Ishikawa (cell line): Measurements from ENCODE around the gene KRI1.

Source experiments
- CEBPB ChIP-seq: IDR thresholded peaks from 2 replicates; pipeline ENCODE4 v1.6.1; 2012
- CREB1 ChIP-seq: IDR thresholded peaks from 2 replicates; pipeline ENCODE4 v1.6.1; 2012; ENCODE audit warnings: low read depth
- EGR1 ChIP-seq: IDR thresholded peaks from 2 replicates; pipeline ENCODE4 v1.6.1; 2012
- EP300 ChIP-seq: IDR thresholded peaks from 2 replicates; pipeline ENCODE4 v1.6.1; 2012; ENCODE audit warnings: borderline replicate concordance
- FOXM1 ChIP-seq: IDR thresholded peaks from 2 replicates; pipeline ENCODE4 v1.6.1; 2012; ENCODE audit warnings: low read depth, borderline replicate concordance
- NFIC ChIP-seq: IDR thresholded peaks from 2 replicates; pipeline ENCODE4 v1.6.1; 2012
- RAD21 ChIP-seq: IDR thresholded peaks from 2 replicates; pipeline ENCODE4 v1.6.1; 2012; ENCODE audit warnings: low read depth
- TAF1 ChIP-seq: IDR thresholded peaks from 2 replicates; pipeline ENCODE4 v1.6.1; 2012; ENCODE audit warnings: low read depth, mild to moderate bottlenecking
- TCF12 ChIP-seq: IDR thresholded peaks from 2 replicates; pipeline ENCODE4 v1.6.1; 2012; ENCODE audit warnings: low read depth
- TEAD4 ChIP-seq: IDR thresholded peaks from 2 replicates; pipeline ENCODE4 v1.6.1; 2012
- YY1 ChIP-seq: IDR thresholded peaks from 2 replicates; pipeline ENCODE4 v1.6.1; 2012; ENCODE audit warnings: low read depth
- ZBTB7A ChIP-seq: IDR thresholded peaks from 2 replicates; pipeline ENCODE4 v1.6.1; 2012; ENCODE audit warnings: low read depth
- TF ChIP-seq, protein P1 (sequence below): IDR thresholded peaks from 2 replicates; pipeline ENCODE4 v1.6.1; 2012
- TF ChIP-seq, protein P2 (sequence below): IDR thresholded peaks from 2 replicates; pipeline ENCODE4 v1.6.1; 2012; ENCODE audit warnings: low read depth, mild to moderate bottlenecking
- TF ChIP-seq, protein P3 (sequence below): IDR thresholded peaks from 2 replicates; pipeline ENCODE4 v1.6.1; 2012

KRI1 gene

DNA sequence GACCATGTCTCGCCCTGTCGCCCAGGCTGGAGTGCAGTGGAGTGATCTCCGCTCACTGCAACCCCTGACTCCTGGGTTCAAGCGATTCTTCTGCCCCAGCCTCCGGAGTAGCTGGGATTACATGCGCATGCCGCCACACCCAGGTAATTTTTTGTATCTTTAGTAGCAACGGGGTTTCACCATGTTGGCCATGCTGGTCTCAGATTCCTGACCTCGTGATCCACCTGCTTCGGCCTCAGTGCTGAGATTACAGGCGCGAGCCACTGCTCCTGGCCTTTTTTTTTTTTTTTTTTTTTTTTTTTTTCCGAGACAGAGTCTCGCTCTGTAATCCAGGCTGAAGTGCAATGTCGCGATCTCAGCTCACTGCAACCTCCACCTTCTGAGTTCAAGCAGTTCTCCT lies 57.8 kb downstream of the KRI1 start:
- TF ChIP-seq EGR1 = no peak
- TF ChIP-seq RAD21 = no peak
- no peak for TF ChIP-seq TCF12
- no peak for TF ChIP-seq FOXM1
- no peak for TF ChIP-seq YY1
- TF ChIP-seq TEAD4 = no peak
- TF ChIP-seq, protein P1, sequence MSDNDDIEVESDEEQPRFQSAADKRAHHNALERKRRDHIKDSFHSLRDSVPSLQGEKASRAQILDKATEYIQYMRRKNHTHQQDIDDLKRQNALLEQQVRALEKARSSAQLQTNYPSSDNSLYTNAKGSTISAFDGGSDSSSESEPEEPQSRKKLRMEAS = no peak
- no peak for TF ChIP-seq NFIC
- no peak for TF ChIP-seq CEBPB
- TF ChIP-seq EP300 = no peak
- TF ChIP-seq, protein P2, sequence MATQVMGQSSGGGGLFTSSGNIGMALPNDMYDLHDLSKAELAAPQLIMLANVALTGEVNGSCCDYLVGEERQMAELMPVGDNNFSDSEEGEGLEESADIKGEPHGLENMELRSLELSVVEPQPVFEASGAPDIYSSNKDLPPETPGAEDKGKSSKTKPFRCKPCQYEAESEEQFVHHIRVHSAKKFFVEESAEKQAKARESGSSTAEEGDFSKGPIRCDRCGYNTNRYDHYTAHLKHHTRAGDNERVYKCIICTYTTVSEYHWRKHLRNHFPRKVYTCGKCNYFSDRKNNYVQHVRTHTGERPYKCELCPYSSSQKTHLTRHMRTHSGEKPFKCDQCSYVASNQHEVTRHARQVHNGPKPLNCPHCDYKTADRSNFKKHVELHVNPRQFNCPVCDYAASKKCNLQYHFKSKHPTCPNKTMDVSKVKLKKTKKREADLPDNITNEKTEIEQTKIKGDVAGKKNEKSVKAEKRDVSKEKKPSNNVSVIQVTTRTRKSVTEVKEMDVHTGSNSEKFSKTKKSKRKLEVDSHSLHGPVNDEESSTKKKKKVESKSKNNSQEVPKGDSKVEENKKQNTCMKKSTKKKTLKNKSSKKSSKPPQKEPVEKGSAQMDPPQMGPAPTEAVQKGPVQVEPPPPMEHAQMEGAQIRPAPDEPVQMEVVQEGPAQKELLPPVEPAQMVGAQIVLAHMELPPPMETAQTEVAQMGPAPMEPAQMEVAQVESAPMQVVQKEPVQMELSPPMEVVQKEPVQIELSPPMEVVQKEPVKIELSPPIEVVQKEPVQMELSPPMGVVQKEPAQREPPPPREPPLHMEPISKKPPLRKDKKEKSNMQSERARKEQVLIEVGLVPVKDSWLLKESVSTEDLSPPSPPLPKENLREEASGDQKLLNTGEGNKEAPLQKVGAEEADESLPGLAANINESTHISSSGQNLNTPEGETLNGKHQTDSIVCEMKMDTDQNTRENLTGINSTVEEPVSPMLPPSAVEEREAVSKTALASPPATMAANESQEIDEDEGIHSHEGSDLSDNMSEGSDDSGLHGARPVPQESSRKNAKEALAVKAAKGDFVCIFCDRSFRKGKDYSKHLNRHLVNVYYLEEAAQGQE = no peak

DNA sequence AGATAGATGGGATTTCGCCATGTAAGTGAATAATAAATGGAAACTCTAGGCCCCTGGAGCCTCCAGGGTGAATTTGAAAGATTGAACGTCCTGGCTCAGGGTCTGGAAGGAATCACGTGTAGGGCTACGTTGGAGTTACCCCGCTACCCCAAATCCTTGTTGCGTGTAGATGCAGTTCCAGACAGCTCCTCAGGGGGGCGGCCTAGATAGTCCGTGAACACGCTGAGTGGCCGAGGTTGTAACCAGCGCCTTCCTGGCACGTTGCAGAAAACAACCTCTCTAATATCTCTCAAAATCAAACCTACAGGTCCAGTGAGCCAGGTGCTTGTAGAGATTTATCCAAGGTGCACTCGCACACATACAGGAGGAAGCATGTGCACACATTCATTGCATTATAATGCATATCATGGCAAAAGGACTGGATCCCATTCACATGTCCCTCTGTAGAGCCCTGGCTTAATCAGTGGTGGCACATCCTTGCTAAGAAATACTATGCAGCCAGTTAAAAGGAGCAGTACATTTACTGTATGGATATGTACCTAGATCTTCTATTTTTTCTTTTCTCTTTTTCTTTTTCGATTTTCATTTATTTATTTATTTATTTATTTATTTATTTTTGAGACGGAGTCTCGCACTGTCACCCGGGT lies 60.1 kb downstream of the KRI1 start:
- TF ChIP-seq TAF1 = no peak
- TF ChIP-seq RAD21 = peak; percentile 77
- no peak for TF ChIP-seq EGR1
- TF ChIP-seq, protein P3, sequence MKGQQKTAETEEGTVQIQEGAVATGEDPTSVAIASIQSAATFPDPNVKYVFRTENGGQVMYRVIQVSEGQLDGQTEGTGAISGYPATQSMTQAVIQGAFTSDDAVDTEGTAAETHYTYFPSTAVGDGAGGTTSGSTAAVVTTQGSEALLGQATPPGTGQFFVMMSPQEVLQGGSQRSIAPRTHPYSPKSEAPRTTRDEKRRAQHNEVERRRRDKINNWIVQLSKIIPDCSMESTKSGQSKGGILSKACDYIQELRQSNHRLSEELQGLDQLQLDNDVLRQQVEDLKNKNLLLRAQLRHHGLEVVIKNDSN = peak; percentile 64
- TF ChIP-seq, protein P2 = no peak
- TF ChIP-seq YY1 = no peak
- TF ChIP-seq CEBPB = no peak
- TF ChIP-seq NFIC = no peak
- TF ChIP-seq CREB1 = no peak
- TF ChIP-seq TCF12 = no peak
- TF ChIP-seq, protein P1 = peak; percentile 45
- no peak for TF ChIP-seq FOXM1
- no peak for TF ChIP-seq TEAD4
- no peak for TF ChIP-seq ZBTB7A
- TF ChIP-seq EP300 = no peak
